ENCODE results near the gene AP3S1.

DNA sequence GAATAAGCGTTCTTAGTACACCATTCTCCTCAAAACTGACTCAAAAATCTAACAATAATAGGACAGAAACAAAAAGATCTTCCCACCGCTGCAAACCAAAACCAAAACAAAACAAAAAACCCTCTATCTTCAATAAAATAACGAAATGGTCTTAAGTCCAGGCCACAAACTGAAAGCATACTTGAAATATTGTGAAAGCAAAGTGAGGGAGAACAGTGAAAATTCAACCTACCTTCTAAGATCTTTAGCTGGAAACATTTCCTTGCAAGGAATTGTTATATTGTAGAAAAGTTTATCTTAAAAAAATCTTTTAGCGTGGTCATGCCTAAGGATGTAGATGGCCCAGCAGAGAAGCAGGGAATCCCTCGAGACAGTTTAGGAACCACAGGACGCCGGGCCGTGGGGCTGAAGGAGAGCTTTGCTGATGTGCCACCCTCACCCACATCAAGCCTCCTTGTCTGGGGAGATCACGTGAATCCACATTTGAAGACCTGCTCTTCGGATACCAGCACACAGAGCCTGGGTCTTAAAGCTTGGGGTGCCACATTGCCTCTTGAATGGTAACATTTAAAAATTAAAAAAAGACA lies 92.7 kb downstream of the AP3S1 start:
- TF ChIP-seq CTCF (IDR thresholded peaks at IDR 0.05) (no peak), ZNF423 (CRISPR knock-in tag; IDR thresholded peaks at IDR 0.05) (no peak), NR1H2 (CRISPR knock-in tag; IDR thresholded peaks at IDR 0.05) (no peak), USF2 (CRISPR knock-in tag; IDR thresholded peaks at IDR 0.05) (no peak), HMGA2 (CRISPR knock-in tag; IDR thresholded peaks at IDR 0.05) (no peak), JUN (CRISPR knock-in tag; IDR thresholded peaks at IDR 0.05) (no peak), MLX (CRISPR knock-in tag; IDR thresholded peaks at IDR 0.05) (no peak), TEAD4 (CRISPR knock-in tag; IDR thresholded peaks at IDR 0.05) (no peak), MAX (CRISPR knock-in tag; IDR thresholded peaks at IDR 0.05) (no peak), ELF4 (CRISPR knock-in tag; IDR thresholded peaks at IDR 0.05; ENCODE audit: low read depth) (no peak), ZSCAN18 (CRISPR knock-in tag; IDR thresholded peaks at IDR 0.05) (no peak), FOXK1 (CRISPR knock-in tag; IDR thresholded peaks at IDR 0.05) (no peak)
- TF ChIP-seq, protein P1, sequence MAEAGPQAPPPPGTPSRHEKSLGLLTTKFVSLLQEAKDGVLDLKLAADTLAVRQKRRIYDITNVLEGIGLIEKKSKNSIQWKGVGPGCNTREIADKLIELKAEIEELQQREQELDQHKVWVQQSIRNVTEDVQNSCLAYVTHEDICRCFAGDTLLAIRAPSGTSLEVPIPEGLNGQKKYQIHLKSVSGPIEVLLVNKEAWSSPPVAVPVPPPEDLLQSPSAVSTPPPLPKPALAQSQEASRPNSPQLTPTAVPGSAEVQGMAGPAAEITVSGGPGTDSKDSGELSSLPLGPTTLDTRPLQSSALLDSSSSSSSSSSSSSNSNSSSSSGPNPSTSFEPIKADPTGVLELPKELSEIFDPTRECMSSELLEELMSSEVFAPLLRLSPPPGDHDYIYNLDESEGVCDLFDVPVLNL (CRISPR knock-in tag; IDR thresholded peaks at IDR 0.05; ENCODE audit: borderline replicate concordance, low read depth): no peak
- TF ChIP-seq, protein P2, sequence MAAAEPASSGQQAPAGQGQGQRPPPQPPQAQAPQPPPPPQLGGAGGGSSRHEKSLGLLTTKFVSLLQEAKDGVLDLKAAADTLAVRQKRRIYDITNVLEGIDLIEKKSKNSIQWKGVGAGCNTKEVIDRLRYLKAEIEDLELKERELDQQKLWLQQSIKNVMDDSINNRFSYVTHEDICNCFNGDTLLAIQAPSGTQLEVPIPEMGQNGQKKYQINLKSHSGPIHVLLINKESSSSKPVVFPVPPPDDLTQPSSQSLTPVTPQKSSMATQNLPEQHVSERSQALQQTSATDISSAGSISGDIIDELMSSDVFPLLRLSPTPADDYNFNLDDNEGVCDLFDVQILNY (CRISPR knock-in tag; IDR thresholded peaks at IDR 0.05): no peak

All from WTC11 (cell line).